Esophagus squamous epithelium (tissue), 4 donors: ENCODE measurements around the gene TBCD.

Source experiments
- CTCF ChIP-seq, 6 experiments: fragments of 450-650 bp in 4 of 6; fragments of 200-600 bp in 2 of 6; sonication (generic) in 2 of 6; IDR thresholded peaks; one replicate each; pipeline ENCODE4 v1.5.1; 2016 to 2019; ENCODE audit warnings: antibody characterized with exemption in 6 of 6, mild to moderate bottlenecking in 4 of 6, moderate library complexity in 4 of 6
- POLR2A ChIP-seq, 4 donors: fragments of 450-650 bp; IDR thresholded peaks; one replicate each; pipeline ENCODE4 v1.6.1; 2017; ENCODE audit warnings: antibody characterized with exemption in 4 of 4, mild to moderate bottlenecking in 4 of 4, moderate library complexity in 3 of 4

- peak in 1 of 4 donors; percentile 26 for TF ChIP-seq POLR2A (IDR thresholded peaks at IDR 0.05)
- no peak for TF ChIP-seq CTCF (IDR thresholded peaks at IDR 0.05)
These were observed 16.6 kb upstream of the TBCD start, which contains the start of gene FN3K for GRCh38 chr17:82734987-82735866.
